Ishikawa (cell line): Measurements from ENCODE around the gene ARMC3.

Experiments used
- CEBPB ChIP-seq: IDR thresholded peaks from 2 replicates; pipeline ENCODE4 v1.6.1; 2012
- EP300 ChIP-seq: IDR thresholded peaks from 2 replicates; pipeline ENCODE4 v1.6.1; 2012; ENCODE audit warnings: borderline replicate concordance
- NFIC ChIP-seq: IDR thresholded peaks from 2 replicates; pipeline ENCODE4 v1.6.1; 2012
- RAD21 ChIP-seq: IDR thresholded peaks from 2 replicates; pipeline ENCODE4 v1.6.1; 2012; ENCODE audit warnings: low read depth
- TAF1 ChIP-seq: IDR thresholded peaks from 2 replicates; pipeline ENCODE4 v1.6.1; 2012; ENCODE audit warnings: low read depth, mild to moderate bottlenecking
- TCF12 ChIP-seq: IDR thresholded peaks from 2 replicates; pipeline ENCODE4 v1.6.1; 2012; ENCODE audit warnings: low read depth
- TEAD4 ChIP-seq: IDR thresholded peaks from 2 replicates; pipeline ENCODE4 v1.6.1; 2012
- TF ChIP-seq, protein P1 (sequence below): IDR thresholded peaks from 2 replicates; pipeline ENCODE4 v1.6.1; 2012
- TF ChIP-seq, protein P2 (sequence below): IDR thresholded peaks from 2 replicates; pipeline ENCODE4 v1.6.1; 2012

DNA sequence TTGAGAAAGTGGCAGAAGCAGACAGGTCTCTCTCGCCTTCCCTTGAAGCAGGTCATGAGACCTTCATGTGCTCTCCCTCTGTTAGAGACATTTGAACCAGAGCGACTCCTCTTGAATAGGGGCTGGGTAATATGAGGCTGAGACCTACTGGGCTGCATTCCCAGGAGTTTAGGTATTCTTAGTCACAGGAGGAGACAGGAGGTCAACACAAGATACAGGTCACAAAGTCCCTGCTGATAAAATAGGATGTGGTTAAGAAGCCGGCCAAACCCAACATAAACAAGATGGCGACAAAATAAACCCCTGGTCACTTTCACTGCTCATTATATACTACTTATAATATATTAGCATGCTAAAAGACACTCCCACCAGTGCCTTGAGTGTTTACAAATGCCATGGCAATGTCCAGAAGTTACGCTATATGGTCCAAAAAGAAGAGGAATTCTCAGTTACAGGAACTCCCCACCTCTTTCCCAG is 124.0 kb downstream of the ARMC3 start:
- TF ChIP-seq TCF12: no peak
- no peak for TF ChIP-seq TAF1
- no peak for TF ChIP-seq CEBPB
- TF ChIP-seq, protein P1, sequence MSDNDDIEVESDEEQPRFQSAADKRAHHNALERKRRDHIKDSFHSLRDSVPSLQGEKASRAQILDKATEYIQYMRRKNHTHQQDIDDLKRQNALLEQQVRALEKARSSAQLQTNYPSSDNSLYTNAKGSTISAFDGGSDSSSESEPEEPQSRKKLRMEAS: no peak
- no peak for TF ChIP-seq EP300
- TF ChIP-seq, protein P2, sequence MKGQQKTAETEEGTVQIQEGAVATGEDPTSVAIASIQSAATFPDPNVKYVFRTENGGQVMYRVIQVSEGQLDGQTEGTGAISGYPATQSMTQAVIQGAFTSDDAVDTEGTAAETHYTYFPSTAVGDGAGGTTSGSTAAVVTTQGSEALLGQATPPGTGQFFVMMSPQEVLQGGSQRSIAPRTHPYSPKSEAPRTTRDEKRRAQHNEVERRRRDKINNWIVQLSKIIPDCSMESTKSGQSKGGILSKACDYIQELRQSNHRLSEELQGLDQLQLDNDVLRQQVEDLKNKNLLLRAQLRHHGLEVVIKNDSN: no peak
- TF ChIP-seq NFIC: no peak
- TF ChIP-seq TEAD4: no peak
- no peak for TF ChIP-seq RAD21
